ENCODE results near the gene AGAP2. TPM values are rescaled to one million over a fixed set of nuclear protein-coding genes. Genes with fewer than 3 reads are reported as not detected.

Gene AGAP2
- polyA plus RNA-seq, 1 donor (not counting 4 experiments of a cell fraction or from before 2014, with no cell fraction given), result 0.13 TPM

DNA sequence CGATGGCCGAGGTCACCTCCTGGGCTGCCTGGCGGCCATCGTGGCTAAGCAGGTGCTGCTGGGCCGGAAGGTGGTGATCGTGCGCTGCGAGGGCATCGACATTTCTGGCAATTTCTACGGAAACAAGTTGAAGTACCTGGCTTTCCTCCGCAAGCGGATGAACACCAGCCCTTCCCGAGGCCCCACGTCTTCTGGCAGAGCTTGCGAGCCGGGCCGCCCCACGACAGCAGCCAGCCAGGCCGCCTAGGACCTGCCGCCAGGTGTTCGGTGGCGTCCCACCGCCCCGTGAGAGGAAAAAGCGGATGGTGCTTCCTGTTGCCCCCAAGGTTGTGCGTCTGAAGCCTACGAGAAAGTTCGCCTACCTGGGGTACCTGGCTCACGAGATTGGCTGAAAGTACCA lies 63.9 kb downstream of the AGAP2 start:
- no peak overlapping the region for H2AFZ ChIP-seq (ENCODE audit: control insufficient read depth, low read length)
- FAIRE-seq (no peak), DNase-seq (ENCODE audit: low read depth, low spot score) (no peak)
- H3K9ac ChIP-seq (ENCODE audit: control insufficient read depth, extremely low read depth, insufficient read depth, low read length), result no peak overlapping the region
- H3K27ac ChIP-seq (ENCODE audit: control insufficient read depth, insufficient read depth, low read length), result no peak overlapping the region
- no peaks in the 10 kb centered on the region for H3K27me3 ChIP-seq (ENCODE audit: control insufficient read depth, extremely low read depth, insufficient read depth, low read length)
- no peak for TF ChIP-seq EZH2 (IDR thresholded peaks at IDR 0.05; ENCODE audit: low read length)
- TF ChIP-seq, protein P1, sequence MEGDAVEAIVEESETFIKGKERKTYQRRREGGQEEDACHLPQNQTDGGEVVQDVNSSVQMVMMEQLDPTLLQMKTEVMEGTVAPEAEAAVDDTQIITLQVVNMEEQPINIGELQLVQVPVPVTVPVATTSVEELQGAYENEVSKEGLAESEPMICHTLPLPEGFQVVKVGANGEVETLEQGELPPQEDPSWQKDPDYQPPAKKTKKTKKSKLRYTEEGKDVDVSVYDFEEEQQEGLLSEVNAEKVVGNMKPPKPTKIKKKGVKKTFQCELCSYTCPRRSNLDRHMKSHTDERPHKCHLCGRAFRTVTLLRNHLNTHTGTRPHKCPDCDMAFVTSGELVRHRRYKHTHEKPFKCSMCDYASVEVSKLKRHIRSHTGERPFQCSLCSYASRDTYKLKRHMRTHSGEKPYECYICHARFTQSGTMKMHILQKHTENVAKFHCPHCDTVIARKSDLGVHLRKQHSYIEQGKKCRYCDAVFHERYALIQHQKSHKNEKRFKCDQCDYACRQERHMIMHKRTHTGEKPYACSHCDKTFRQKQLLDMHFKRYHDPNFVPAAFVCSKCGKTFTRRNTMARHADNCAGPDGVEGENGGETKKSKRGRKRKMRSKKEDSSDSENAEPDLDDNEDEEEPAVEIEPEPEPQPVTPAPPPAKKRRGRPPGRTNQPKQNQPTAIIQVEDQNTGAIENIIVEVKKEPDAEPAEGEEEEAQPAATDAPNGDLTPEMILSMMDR (optimal IDR thresholded peaks at IDR 0.05 in 1 of 3, IDR thresholded peaks at IDR 0.05 in 1 of 3, conservative IDR thresholded peaks at IDR 0.05 in 1 of 3; ENCODE audit: extremely low read depth in 1 of 3, insufficient read depth in 2 of 3, low read length in 3 of 3), result no peak
- H3K4me1 ChIP-seq (ENCODE audit: control insufficient read depth, extremely low read depth, insufficient read depth, low read length), result no peaks in the 10 kb centered on the region
- H3K9me1 ChIP-seq (ENCODE audit: control insufficient read depth, extremely low read depth, insufficient read depth, low read length), result no peaks in the 10 kb centered on the region
- no peaks in the 10 kb centered on the region for H3K36me3 ChIP-seq (ENCODE audit: control insufficient read depth in 2 of 2, extremely low read depth in 1 of 2, insufficient read depth in 2 of 2, low read length in 2 of 2)
- dilution Hi-C loops (cut with MboI; ENCODE audit: extremely low pct_ligation_motif_present, low sequenced_read_pairs), result no loop called here
- no peak overlapping the region for H3K4me2 ChIP-seq (ENCODE audit: control insufficient read depth, extremely low read depth, insufficient read depth, low read depth, low read length)
- no peak overlapping the region for H3K4me3 ChIP-seq (ENCODE audit: control insufficient read depth in 2 of 3, extremely low read depth in 1 of 3, insufficient read depth in 2 of 3, low read depth in 1 of 3, low read length in 3 of 3)
- H3K79me2 ChIP-seq (ENCODE audit: control insufficient read depth, insufficient read depth, low read length), result no peaks in the 10 kb centered on the region
- no peaks in the 10 kb centered on the region for H3K9me3 ChIP-seq (ENCODE audit: control insufficient read depth, low read depth, low read length)
- no peaks in the 10 kb centered on the region for H4K20me1 ChIP-seq (ENCODE audit: control insufficient read depth, extremely low read depth, insufficient read depth, low read length)

Other genes starting within 250 kb of the AGAP2 start
- gene DDIT3, start 218.2 kb downstream of the AGAP2 start, polyA plus RNA-seq, result 7.8 to 25.6 TPM (median 23.6 TPM) in 3 replicates
- gene MBD6, start 215.9 kb downstream of the AGAP2 start, polyA plus RNA-seq, result 1.8 to 5.4 TPM (median 2.2 TPM) in 3 replicates
- 109 to 158 TPM (median 132 TPM) in 3 replicates for gene DCTN2, start 191.6 kb downstream of the AGAP2 start, polyA plus RNA-seq
- gene KIF5A, start 188.7 kb downstream of the AGAP2 start, polyA plus RNA-seq, result 0.01 to 0.10 TPM (median 0.05 TPM) in 3 replicates
- 73.5 to 109 TPM (median 93.6 TPM) in 3 replicates for gene PIP4K2C, start 147.6 kb downstream of the AGAP2 start, polyA plus RNA-seq
- 2.6 to 5.4 TPM (median 3.5 TPM) in 3 replicates for gene DTX3, start 133.9 kb downstream of the AGAP2 start, polyA plus RNA-seq
- 0.12 to 0.26 TPM (median 0.26 TPM) in 3 replicates for gene ARHGEF25, start 127.3 kb downstream of the AGAP2 start, polyA plus RNA-seq
- 0.08 to 0.37 TPM (median 0.08 TPM) in 3 replicates for gene B4GALNT1, start 105.5 kb downstream of the AGAP2 start, polyA plus RNA-seq
- 82.2 to 96.9 TPM (median 95.1 TPM) in 3 replicates for gene OS9, start 44.6 kb downstream of the AGAP2 start, polyA plus RNA-seq
- gene TSPAN31, start 6.3 kb upstream of the AGAP2 start, polyA plus RNA-seq, result 37.4 to 47.7 TPM (median 40.6 TPM) in 3 replicates
- gene CDK4, start 13.6 kb upstream of the AGAP2 start, polyA plus RNA-seq, result 146 to 176 TPM (median 153 TPM) in 3 replicates
- 10.9 to 17.0 TPM (median 12.4 TPM) in 3 replicates for gene MARCHF9, start 16.4 kb upstream of the AGAP2 start, polyA plus RNA-seq
- gene CYP27B1, start 28.3 kb upstream of the AGAP2 start, polyA plus RNA-seq, result 19.0 to 40.5 TPM (median 33.6 TPM) in 3 replicates
- gene METTL1, start 33.4 kb upstream of the AGAP2 start, polyA plus RNA-seq, result 24.3 to 25.5 TPM (median 24.5 TPM) in 3 replicates
- gene EEF1AKMT3, start 33.9 kb upstream of the AGAP2 start, polyA plus RNA-seq, result 5.4 to 7.7 TPM (median 6.5 TPM) in 3 replicates
- 20.4 to 30.5 TPM (median 21.0 TPM) in 3 replicates for gene TSFM, start 44.0 kb upstream of the AGAP2 start, polyA plus RNA-seq
- 0.27 to 1.3 TPM (median 1.3 TPM) in 3 replicates for gene AVIL, start 80.0 kb upstream of the AGAP2 start, polyA plus RNA-seq
- gene CTDSP2, start 108.0 kb upstream of the AGAP2 start, polyA plus RNA-seq, result 39.0 to 75.0 TPM (median 54.6 TPM) in 3 replicates
- 8.3 to 12.2 TPM (median 8.7 TPM) in 3 replicates for gene ATP23, start 202.8 kb upstream of the AGAP2 start, polyA plus RNA-seq